ENCODE data around the gene DLGAP3.

DNA sequence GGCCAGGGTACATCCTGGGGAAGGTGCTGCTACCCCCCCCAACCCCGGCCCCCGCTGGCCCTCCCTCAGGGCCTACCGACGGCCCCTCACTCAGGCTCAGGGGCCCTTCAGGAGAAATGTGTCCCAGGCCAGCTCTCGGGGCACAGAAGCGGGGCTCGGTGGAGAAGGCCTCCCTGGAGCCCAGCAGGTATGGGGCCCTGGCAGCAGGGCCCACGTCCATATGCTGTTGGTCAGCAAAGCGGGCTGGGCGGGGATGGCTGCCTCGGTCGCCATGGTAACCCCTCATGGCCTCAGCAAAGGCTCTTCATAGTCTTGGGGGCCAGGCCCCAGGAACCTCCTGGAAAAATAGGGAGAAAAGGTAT is 24.4 kb downstream of the DLGAP3 start:
- TF ChIP-seq, protein P1, sequence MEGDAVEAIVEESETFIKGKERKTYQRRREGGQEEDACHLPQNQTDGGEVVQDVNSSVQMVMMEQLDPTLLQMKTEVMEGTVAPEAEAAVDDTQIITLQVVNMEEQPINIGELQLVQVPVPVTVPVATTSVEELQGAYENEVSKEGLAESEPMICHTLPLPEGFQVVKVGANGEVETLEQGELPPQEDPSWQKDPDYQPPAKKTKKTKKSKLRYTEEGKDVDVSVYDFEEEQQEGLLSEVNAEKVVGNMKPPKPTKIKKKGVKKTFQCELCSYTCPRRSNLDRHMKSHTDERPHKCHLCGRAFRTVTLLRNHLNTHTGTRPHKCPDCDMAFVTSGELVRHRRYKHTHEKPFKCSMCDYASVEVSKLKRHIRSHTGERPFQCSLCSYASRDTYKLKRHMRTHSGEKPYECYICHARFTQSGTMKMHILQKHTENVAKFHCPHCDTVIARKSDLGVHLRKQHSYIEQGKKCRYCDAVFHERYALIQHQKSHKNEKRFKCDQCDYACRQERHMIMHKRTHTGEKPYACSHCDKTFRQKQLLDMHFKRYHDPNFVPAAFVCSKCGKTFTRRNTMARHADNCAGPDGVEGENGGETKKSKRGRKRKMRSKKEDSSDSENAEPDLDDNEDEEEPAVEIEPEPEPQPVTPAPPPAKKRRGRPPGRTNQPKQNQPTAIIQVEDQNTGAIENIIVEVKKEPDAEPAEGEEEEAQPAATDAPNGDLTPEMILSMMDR (IDR thresholded peaks at IDR 0.05), result no peak
- no peak for TF ChIP-seq EP300 (IDR thresholded peaks at IDR 0.05)

Measured in ovary (tissue), 3 donors.